HEK293T (cell line): Measurements from ENCODE around the gene BMPR2.

ENCODE experiments used
- ARNT ChIP-seq: fragments of 450-650 bp; IDR thresholded peaks from 2 replicates; pipeline ENCODE4 v1.6.1; 2017; ENCODE audit warnings: mild to moderate bottlenecking
- BHLHE40 ChIP-seq: fragments of 450-650 bp; IDR thresholded peaks from 2 replicates; pipeline ENCODE4 v1.6.1; 2016; ENCODE audit warnings: mild to moderate bottlenecking, moderate library complexity, borderline replicate concordance
- ELF4 ChIP-seq: fragments of 450-650 bp; IDR thresholded peaks from 2 replicates; pipeline ENCODE4 v1.6.1; 2017; ENCODE audit warnings: antibody characterized with exemption
- FOXA1 ChIP-seq: fragments of 450-650 bp; IDR thresholded peaks from 2 replicates; pipeline ENCODE4 v1.6.1; 2016; ENCODE audit warnings: mild to moderate bottlenecking
- FOXK2 ChIP-seq: fragments of 450-650 bp; IDR thresholded peaks from 2 replicates; pipeline ENCODE4 v1.6.1; 2016; ENCODE audit warnings: mild to moderate bottlenecking
- HDGF ChIP-seq: fragments of 450-650 bp; IDR thresholded peaks from 2 replicates; pipeline ENCODE4 v1.6.1; 2017; ENCODE audit warnings: antibody characterized with exemption, borderline replicate concordance
- LEF1 ChIP-seq: fragments of 450-650 bp; IDR thresholded peaks from 2 replicates; pipeline ENCODE4 v1.6.1; 2017; ENCODE audit warnings: mild to moderate bottlenecking, borderline replicate concordance
- NFRKB ChIP-seq: fragments of 450-650 bp; IDR thresholded peaks from 2 replicates; pipeline ENCODE4 v1.6.1; 2016; ENCODE audit warnings: mild to moderate bottlenecking, moderate library complexity
- SP1 ChIP-seq: fragments of 450-650 bp; IDR thresholded peaks from 2 replicates; pipeline ENCODE4 v1.6.1; 2017
- SUZ12 ChIP-seq: fragments of 450-650 bp; IDR thresholded peaks from 2 replicates; pipeline ENCODE4 v1.6.1; 2016; ENCODE audit warnings: mild to moderate bottlenecking
- TF ChIP-seq, protein P1 (sequence below): fragments of 450-650 bp; IDR thresholded peaks from 2 replicates; pipeline ENCODE4 v1.6.1; 2016

DNA sequence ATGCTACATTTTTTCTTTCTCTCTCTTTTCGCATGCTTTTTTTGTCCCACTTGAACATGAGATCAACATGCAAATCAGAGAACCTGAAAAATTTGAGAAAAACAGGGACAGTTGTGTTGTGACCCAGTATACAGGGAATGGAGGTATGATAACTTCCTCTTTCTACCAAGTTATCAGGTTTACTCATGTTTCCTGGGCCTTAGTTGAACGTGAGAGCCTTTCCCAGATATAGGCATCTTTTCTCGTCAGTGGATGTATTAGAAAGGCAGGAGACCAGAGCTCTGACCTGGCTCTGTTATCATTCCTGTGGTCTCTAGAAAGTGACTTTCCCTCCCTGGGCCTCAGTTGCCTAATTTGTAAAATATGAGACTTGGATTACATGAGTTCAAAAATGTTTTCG, 228.6 kb downstream of the BMPR2 start:
- TF ChIP-seq SP1, result no peak
- TF ChIP-seq BHLHE40, result no peak
- TF ChIP-seq ARNT, result no peak
- TF ChIP-seq ELF4, result no peak
- TF ChIP-seq FOXA1, result no peak
- TF ChIP-seq NFRKB, result no peak
- TF ChIP-seq SUZ12, result no peak
- TF ChIP-seq, protein P1, sequence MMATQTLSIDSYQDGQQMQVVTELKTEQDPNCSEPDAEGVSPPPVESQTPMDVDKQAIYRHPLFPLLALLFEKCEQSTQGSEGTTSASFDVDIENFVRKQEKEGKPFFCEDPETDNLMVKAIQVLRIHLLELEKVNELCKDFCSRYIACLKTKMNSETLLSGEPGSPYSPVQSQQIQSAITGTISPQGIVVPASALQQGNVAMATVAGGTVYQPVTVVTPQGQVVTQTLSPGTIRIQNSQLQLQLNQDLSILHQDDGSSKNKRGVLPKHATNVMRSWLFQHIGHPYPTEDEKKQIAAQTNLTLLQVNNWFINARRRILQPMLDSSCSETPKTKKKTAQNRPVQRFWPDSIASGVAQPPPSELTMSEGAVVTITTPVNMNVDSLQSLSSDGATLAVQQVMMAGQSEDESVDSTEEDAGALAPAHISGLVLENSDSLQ, result no peak
- no peak for TF ChIP-seq LEF1
- TF ChIP-seq HDGF, result no peak
- no peak for TF ChIP-seq FOXK2
